HepG2 (cell line): ENCODE measurements around the gene TXNDC11. TPM values are rescaled to one million over a fixed set of nuclear protein-coding genes. Genes with fewer than 3 reads are reported as not detected.

Source experiments
- CBFB ChIP-seq: sonication (generic); formaldehyde crosslinking; IDR thresholded peaks from 2 replicates; pipeline ENCODE4 v1.4.0; 2020; ENCODE audit warnings: missing genetic modification reagents
- HMG20B ChIP-seq: conservative IDR thresholded peaks from 2 replicates; pipeline ENCODE4 v1.6.1; 2016; ENCODE audit warnings: missing genetic modification reagents, missing compliant biosample characterization
- HNRNPL ChIP-seq: fragments of 200-400 bp; formaldehyde crosslinking; IDR thresholded peaks from 2 replicates; pipeline ENCODE4 v1.6.1; 2017; ENCODE audit warnings: mild to moderate bottlenecking, low read depth, low read length
- MXD4 ChIP-seq: IDR thresholded peaks from 2 replicates; pipeline ENCODE4 v1.6.1; 2016; ENCODE audit warnings: mild to moderate bottlenecking, missing biosample characterization, missing genetic modification reagents
- MYC ChIP-seq: sonication (generic); formaldehyde crosslinking; IDR thresholded peaks from 2 replicates; pipeline ENCODE4 v1.9.0; 2021; ENCODE audit warnings: missing genetic modification reagents, borderline replicate concordance
- RELA ChIP-seq: sonication (generic); formaldehyde crosslinking; IDR thresholded peaks from 2 replicates; pipeline ENCODE4 v1.4.0; 2020; ENCODE audit warnings: missing genetic modification reagents
- RXRB ChIP-seq: IDR thresholded peaks from 2 replicates; pipeline ENCODE4 v1.6.1; 2016; ENCODE audit warnings: borderline replicate concordance, missing genetic modification reagents, missing compliant biosample characterization
- THAP11 ChIP-seq: IDR thresholded peaks from 2 replicates; pipeline ENCODE4 v1.6.1; 2016; ENCODE audit warnings: missing biosample characterization, missing genetic modification reagents
- ZSCAN9 ChIP-seq: IDR thresholded peaks from 2 replicates; pipeline ENCODE4 v1.6.1; 2016; ENCODE audit warnings: borderline replicate concordance
- polyA plus RNA-seq, 8 experiments: library from polyadenylated mRNA; depleted of rRNA in 3 of 8; stranded (reverse) in 7 of 8; unstranded in 1 of 8; fragments of >200 nt; fragmentation: Illumina TruSeq in 4 of 8; extraction: Trizol in 4 of 8; gene quantifications; 2 replicates each; pipeline versions ENCODE4 v1.2.1 to v1.2.3, GENCODE V29; 2011 to 2016; ENCODE audit warnings: low read depth in 4 of 8, missing spikeins in 1 of 8, mixed read lengths in 1 of 8; ENCODE audit not compliant: insufficient read depth in 1 of 8
- total RNA-seq, 5 experiments: library from RNA; depleted of rRNA; stranded (reverse); fragments of >200 nt; fragmentation: Illumina TruSeq; extraction: Trizol; gene quantifications; 2 replicates each; pipeline ENCODE4 v1.2.3, GENCODE V29; 2016; ENCODE audit warnings: low read depth in 1 of 5
- TF ChIP-seq, protein P1 (sequence below), 2 experiments: sonication (generic) in 1 of 2; formaldehyde crosslinking in 1 of 2; IDR thresholded peaks; 2 replicates each; pipeline versions ENCODE4 v1.4.0 to v1.6.1; 2016 to 2020; ENCODE audit warnings: borderline replicate concordance in 1 of 2, low read depth in 1 of 2, mild to moderate bottlenecking in 1 of 2, missing genetic modification reagents in 1 of 2
- TF ChIP-seq, protein P2 (sequence below): IDR thresholded peaks from 2 replicates; pipeline ENCODE4 v1.6.1; 2016; ENCODE audit warnings: missing genetic modification reagents, missing compliant biosample characterization
- TF ChIP-seq, protein P3 (sequence below): sonication (generic); formaldehyde crosslinking; IDR thresholded peaks from 2 replicates; pipeline ENCODE4 v1.5.0; 2020; ENCODE audit warnings: mild to moderate bottlenecking, missing genetic modification reagents, borderline replicate concordance
- TF ChIP-seq, protein P4 (sequence below): sonication (generic); formaldehyde crosslinking; conservative IDR thresholded peaks from 2 replicates; pipeline ENCODE4 v1.8.0; 2022; ENCODE audit warnings: mild to moderate bottlenecking, moderate library complexity, missing genetic modification reagents
- TF ChIP-seq, protein P5 (sequence below): IDR thresholded peaks from 2 replicates; pipeline ENCODE4 v1.4.0; 2020; ENCODE audit warnings: mild to moderate bottlenecking, missing genetic modification reagents

The TXNDC11 gene
- total and polyA plus RNA-seq, 2 of the 13 experiments (the other 11 are each of a cell fraction or from before 2014, with no cell fraction given): 74.9 to 123 TPM

DNA sequence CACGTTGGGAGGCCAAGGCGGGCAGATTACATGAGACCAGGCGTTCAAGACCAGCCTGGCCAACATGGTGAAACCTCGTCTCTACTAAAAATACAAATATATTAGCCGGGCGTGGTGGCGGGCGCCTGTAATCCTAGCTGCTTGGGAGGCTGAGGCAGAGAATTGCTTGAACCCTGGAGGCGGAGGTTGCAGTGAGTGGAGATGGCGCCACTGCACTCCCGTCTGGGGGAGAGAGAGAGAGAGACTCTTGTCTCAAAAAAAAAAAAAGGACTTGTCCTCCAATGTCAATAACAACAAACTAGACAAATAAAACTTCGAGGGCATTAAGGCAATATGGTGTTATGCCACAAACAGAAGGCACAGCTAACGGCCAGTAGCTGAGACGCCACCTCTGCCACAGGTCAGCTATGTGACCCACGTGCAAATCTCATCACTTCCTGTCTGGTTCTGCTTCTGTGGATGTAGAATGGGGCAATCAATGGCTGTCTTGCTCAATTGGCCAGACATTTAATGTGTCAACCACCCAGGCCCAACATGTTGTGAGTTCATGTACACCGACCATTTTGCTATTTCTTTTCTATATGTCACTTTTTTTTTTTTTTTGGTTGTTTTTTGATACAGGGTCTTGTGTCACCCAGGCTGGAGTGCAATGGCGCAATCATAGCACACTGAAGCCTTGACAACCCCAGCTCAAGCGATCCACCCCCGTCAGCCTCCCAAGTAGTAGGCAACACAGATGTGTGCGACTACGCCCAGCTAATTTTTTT, 834 bp upstream of the TXNDC11 start (continued):
- TF ChIP-seq, protein P1, sequence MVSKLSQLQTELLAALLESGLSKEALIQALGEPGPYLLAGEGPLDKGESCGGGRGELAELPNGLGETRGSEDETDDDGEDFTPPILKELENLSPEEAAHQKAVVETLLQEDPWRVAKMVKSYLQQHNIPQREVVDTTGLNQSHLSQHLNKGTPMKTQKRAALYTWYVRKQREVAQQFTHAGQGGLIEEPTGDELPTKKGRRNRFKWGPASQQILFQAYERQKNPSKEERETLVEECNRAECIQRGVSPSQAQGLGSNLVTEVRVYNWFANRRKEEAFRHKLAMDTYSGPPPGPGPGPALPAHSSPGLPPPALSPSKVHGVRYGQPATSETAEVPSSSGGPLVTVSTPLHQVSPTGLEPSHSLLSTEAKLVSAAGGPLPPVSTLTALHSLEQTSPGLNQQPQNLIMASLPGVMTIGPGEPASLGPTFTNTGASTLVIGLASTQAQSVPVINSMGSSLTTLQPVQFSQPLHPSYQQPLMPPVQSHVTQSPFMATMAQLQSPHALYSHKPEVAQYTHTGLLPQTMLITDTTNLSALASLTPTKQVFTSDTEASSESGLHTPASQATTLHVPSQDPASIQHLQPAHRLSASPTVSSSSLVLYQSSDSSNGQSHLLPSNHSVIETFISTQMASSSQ (IDR thresholded peaks at IDR 0.05; ENCODE audit: low read depth): peak; percentile 56
- TF ChIP-seq, protein P1 (CRISPR knock-in tag; IDR thresholded peaks at IDR 0.05; ENCODE audit: borderline replicate concordance): no peak
- peak; percentile 29; the same call in 1 of the 2 replicates for TF ChIP-seq RELA (CRISPR knock-in tag)
- TF ChIP-seq, protein P2, sequence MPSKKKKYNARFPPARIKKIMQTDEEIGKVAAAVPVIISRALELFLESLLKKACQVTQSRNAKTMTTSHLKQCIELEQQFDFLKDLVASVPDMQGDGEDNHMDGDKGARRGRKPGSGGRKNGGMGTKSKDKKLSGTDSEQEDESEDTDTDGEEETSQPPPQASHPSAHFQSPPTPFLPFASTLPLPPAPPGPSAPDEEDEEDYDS: peak; percentile 65; the same call in 1 of the 2 replicates
- TF ChIP-seq MXD4 (CRISPR knock-in tag): peak; percentile 73
- TF ChIP-seq, protein P3, sequence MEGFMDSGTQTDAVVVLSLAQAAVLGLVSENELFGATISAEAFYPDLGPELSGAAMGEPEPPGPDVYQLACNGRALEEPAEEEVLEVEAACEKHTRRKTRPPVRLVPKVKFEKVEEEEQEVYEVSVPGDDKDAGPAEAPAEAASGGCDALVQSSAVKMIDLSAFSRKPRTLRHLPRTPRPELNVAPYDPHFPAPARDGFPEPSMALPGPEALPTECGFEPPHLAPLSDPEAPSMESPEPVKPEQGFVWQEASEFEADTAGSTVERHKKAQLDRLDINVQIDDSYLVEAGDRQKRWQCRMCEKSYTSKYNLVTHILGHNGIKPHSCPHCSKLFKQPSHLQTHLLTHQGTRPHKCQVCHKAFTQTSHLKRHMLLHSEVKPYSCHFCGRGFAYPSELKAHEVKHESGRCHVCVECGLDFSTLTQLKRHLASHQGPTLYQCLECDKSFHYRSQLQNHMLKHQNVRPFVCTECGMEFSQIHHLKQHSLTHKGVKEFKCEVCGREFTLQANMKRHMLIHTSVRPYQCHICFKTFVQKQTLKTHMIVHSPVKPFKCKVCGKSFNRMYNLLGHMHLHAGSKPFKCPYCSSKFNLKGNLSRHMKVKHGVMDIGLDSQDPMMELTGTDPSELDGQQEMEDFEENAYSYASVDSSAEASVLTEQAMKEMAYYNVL (CRISPR knock-in tag): 0 out of 2 replicates have a peak, but pooled peaks have one; percentile 18
- TF ChIP-seq HNRNPL: no peak; the same call in none of the 2 replicates
- peak; percentile 85 for TF ChIP-seq THAP11 (CRISPR knock-in tag)
- peak; percentile 36; the same call in 1 of the 2 replicates for TF ChIP-seq CBFB
- peak; percentile 71; the same call in 1 of the 2 replicates for TF ChIP-seq ZSCAN9
- TF ChIP-seq, protein P4, sequence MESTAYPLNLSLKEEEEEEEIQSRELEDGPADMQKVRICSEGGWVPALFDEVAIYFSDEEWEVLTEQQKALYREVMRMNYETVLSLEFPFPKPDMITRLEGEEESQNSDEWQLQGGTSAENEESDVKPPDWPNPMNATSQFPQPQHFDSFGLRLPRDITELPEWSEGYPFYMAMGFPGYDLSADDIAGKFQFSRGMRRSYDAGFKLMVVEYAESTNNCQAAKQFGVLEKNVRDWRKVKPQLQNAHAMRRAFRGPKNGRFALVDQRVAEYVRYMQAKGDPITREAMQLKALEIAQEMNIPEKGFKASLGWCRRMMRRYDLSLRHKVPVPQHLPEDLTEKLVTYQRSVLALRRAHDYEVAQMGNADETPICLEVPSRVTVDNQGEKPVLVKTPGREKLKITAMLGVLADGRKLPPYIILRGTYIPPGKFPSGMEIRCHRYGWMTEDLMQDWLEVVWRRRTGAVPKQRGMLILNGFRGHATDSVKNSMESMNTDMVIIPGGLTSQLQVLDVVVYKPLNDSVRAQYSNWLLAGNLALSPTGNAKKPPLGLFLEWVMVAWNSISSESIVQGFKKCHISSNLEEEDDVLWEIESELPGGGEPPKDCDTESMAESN (CRISPR knock-in tag): 0 out of 2 replicates have a peak, but pooled peaks have one; percentile 33
- peak; percentile 97 for TF ChIP-seq HMG20B (CRISPR knock-in tag)
- TF ChIP-seq, protein P5, sequence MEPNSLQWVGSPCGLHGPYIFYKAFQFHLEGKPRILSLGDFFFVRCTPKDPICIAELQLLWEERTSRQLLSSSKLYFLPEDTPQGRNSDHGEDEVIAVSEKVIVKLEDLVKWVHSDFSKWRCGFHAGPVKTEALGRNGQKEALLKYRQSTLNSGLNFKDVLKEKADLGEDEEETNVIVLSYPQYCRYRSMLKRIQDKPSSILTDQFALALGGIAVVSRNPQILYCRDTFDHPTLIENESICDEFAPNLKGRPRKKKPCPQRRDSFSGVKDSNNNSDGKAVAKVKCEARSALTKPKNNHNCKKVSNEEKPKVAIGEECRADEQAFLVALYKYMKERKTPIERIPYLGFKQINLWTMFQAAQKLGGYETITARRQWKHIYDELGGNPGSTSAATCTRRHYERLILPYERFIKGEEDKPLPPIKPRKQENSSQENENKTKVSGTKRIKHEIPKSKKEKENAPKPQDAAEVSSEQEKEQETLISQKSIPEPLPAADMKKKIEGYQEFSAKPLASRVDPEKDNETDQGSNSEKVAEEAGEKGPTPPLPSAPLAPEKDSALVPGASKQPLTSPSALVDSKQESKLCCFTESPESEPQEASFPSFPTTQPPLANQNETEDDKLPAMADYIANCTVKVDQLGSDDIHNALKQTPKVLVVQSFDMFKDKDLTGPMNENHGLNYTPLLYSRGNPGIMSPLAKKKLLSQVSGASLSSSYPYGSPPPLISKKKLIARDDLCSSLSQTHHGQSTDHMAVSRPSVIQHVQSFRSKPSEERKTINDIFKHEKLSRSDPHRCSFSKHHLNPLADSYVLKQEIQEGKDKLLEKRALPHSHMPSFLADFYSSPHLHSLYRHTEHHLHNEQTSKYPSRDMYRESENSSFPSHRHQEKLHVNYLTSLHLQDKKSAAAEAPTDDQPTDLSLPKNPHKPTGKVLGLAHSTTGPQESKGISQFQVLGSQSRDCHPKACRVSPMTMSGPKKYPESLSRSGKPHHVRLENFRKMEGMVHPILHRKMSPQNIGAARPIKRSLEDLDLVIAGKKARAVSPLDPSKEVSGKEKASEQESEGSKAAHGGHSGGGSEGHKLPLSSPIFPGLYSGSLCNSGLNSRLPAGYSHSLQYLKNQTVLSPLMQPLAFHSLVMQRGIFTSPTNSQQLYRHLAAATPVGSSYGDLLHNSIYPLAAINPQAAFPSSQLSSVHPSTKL (CRISPR knock-in tag): peak; percentile 85
- TF ChIP-seq MYC (CRISPR knock-in tag): peak; percentile 93
- TF ChIP-seq RXRB (CRISPR knock-in tag): peak; percentile 83; the same call in 1 of the 2 replicates
